Activated CD4-positive, CD25-positive, alpha-beta regulatory T cell treated with anti-CD3 and anti-CD28 coated beads, Interleukin-2, amount 50 U/mL, for 72 hours (primary cell): ENCODE results near the gene PRRG4.
"Not testable (repeated sequence)": the region's sequence is repeated elsewhere in the genome, so short reads cannot be mapped to it uniquely, and the experiment has no call there.

Experiments used
- DNase-seq: peaks from one replicate; pipeline ENCODE4 v3.0.0; 2021

PRRG4 gene

GRCh38 chr11:32887707-32888383 lies 58.1 kb downstream of the PRRG4 start:
- not testable (repeated sequence) for DNase-seq

- not testable (repeated sequence) for DNase-seq
Measured at GRCh38 chr11:32888384-32888710, 58.6 kb downstream of the PRRG4 start.

GRCh38 chr11:32888805-32889204 lies 59.1 kb downstream of the PRRG4 start:
- DNase-seq, result no peak

GRCh38 chr11:32890843-32891656 lies 61.3 kb downstream of the PRRG4 start:
- no peak for DNase-seq

GRCh38 chr11:32891657-32892354 lies 62.1 kb downstream of the PRRG4 start:
- DNase-seq, result no peak

GRCh38 chr11:32892355-32893092 lies 62.8 kb downstream of the PRRG4 start, which contains the start of gene QSER1:
Gene QSER1 (plus strand): TSS chr11:32892811. CDS start chr11:32893126, 315 bp downstream.
- peak; percentile 67 for DNase-seq

GRCh38 chr11:32893093-32893342 lies 63.3 kb downstream of the PRRG4 start:
- no peak for DNase-seq

GRCh38 chr11:32893343-32894148 lies 63.8 kb downstream of the PRRG4 start:
- DNase-seq, result peak; percentile 57

GRCh38 chr11:32894149-32894827 lies 64.6 kb downstream of the PRRG4 start:
- DNase-seq, result no peak

- DNase-seq, result no peak
Measured at GRCh38 chr11:32894921-32895320, 65.2 kb downstream of the PRRG4 start.

- no peak for DNase-seq
Measured at GRCh38 chr11:32895471-32895870, 65.7 kb downstream of the PRRG4 start.

- DNase-seq, result no peak
Measured at GRCh38 chr11:32897103-32897502, 67.4 kb downstream of the PRRG4 start.

GRCh38 chr11:32899438-32899837 lies 69.7 kb downstream of the PRRG4 start:
- no peak for DNase-seq

GRCh38 chr11:32902089-32902665 lies 72.5 kb downstream of the PRRG4 start:
- no peak for DNase-seq

- no peak for DNase-seq
Measured at GRCh38 chr11:32905028-32905667, 75.4 kb downstream of the PRRG4 start.
